Measurements from ENCODE around the gene CACNB2.

GRCh38 chr10:18369859-18370473 lies 229.7 kb downstream of the CACNB2 start:
- no peak for TF ChIP-seq CTCF (conservative IDR thresholded peaks at IDR 0.05)
- TF ChIP-seq EZH2 (IDR thresholded peaks at IDR 0.05; ENCODE audit: low read depth): no peak
